H9 (cell line): ENCODE measurements around the gene FAM32A. TPM values are rescaled to one million over a fixed set of nuclear protein-coding genes. Genes with fewer than 3 reads are reported as not detected.

ENCODE experiments used
- DNase-seq: peaks from one replicate; pipeline ENCODE4 v3.0.0-alpha.2; 2017
- H2AFZ ChIP-seq: one replicate; pipeline ENCODE4 v1.6.1; 2013; ENCODE audit warnings: mild to moderate bottlenecking, low read length, control low read depth, moderate library complexity
- H2AK5ac ChIP-seq: 2 replicates; pipeline ENCODE4 v1.6.1; 2013; ENCODE audit warnings: low read length, control low read depth, mixed read lengths; ENCODE audit not compliant: insufficient read length
- H2BK120ac ChIP-seq: one replicate; pipeline ENCODE4 v1.6.1; 2013; ENCODE audit warnings: low read depth, mild to moderate bottlenecking, low read length, control low read depth, inconsistent platforms; ENCODE audit not compliant: poor library complexity, severe bottlenecking
- H2BK12ac ChIP-seq: 2 replicates; pipeline ENCODE4 v1.6.1; 2013; ENCODE audit warnings: low read length, control low read depth, mixed read lengths, low read depth; ENCODE audit not compliant: insufficient read length
- H2BK15ac ChIP-seq: 2 replicates; pipeline ENCODE4 v1.6.1; 2013; ENCODE audit warnings: low read depth, low read length, control low read depth
- H2BK20ac ChIP-seq: one replicate; pipeline ENCODE4 v1.6.1; 2013; ENCODE audit warnings: low read depth, mild to moderate bottlenecking, low read length, control low read depth, inconsistent platforms; ENCODE audit not compliant: poor library complexity, severe bottlenecking
- H2BK5ac ChIP-seq: 2 replicates; pipeline ENCODE4 v1.6.1; 2013; ENCODE audit warnings: low read length, control low read depth, mixed read lengths; ENCODE audit not compliant: insufficient read length
- H3K14ac ChIP-seq: 2 replicates; pipeline ENCODE4 v1.6.1; 2013; ENCODE audit warnings: low read length, control low read depth; ENCODE audit not compliant: insufficient read depth
- H3K18ac ChIP-seq: 2 replicates; pipeline ENCODE4 v1.6.1; 2013; ENCODE audit warnings: low read depth, mild to moderate bottlenecking, mixed read lengths, low read length, control low read depth; ENCODE audit not compliant: insufficient read length
- H3K23ac ChIP-seq: 2 replicates; pipeline ENCODE4 v1.6.1; 2013; ENCODE audit warnings: low read length, control low read depth, mixed read lengths, low read depth; ENCODE audit not compliant: insufficient read length
- H3K23me2 ChIP-seq: 2 replicates; pipeline ENCODE4 v1.6.1; 2013; ENCODE audit warnings: low read depth, mild to moderate bottlenecking, mixed read lengths, low read length, control low read depth; ENCODE audit not compliant: insufficient read length, poor library complexity, severe bottlenecking
- H3K27ac ChIP-seq: 2 replicates; pipeline ENCODE4 v1.5.1; 2013; ENCODE audit warnings: low read length, control low read depth, mixed read lengths, low read depth; ENCODE audit not compliant: insufficient read length
- H3K27me3 ChIP-seq: 2 replicates; pipeline ENCODE4 v1.6.1; 2013; ENCODE audit warnings: low read length, control low read depth, inconsistent platforms; ENCODE audit not compliant: insufficient read depth
- H3K4ac ChIP-seq: 2 replicates; pipeline ENCODE4 v1.6.1; 2013; ENCODE audit warnings: low read depth, mild to moderate bottlenecking, control low read depth, inconsistent platforms, low read length, moderate library complexity
- H3K4me1 ChIP-seq: 2 replicates; pipeline ENCODE4 v1.6.1; 2013; ENCODE audit warnings: low read length, control low read depth, inconsistent platforms; ENCODE audit not compliant: insufficient read depth
- H3K4me2 ChIP-seq: 2 replicates; pipeline ENCODE4 v1.6.1; 2013; ENCODE audit warnings: low read length, control low read depth, mixed read lengths; ENCODE audit not compliant: insufficient read length, insufficient read depth
- H3K56ac ChIP-seq: 2 replicates; pipeline ENCODE4 v1.6.1; 2013; ENCODE audit warnings: low read depth, mild to moderate bottlenecking, mixed read lengths, low read length, control low read depth; ENCODE audit not compliant: insufficient read length
- H3K79me1 ChIP-seq: 2 replicates; pipeline ENCODE4 v1.6.1; 2013; ENCODE audit warnings: low read depth, mild to moderate bottlenecking, moderate library complexity, low read length, control low read depth, inconsistent platforms; ENCODE audit not compliant: insufficient read depth, poor library complexity, severe bottlenecking
- H3K79me2 ChIP-seq: 2 replicates; pipeline ENCODE4 v1.6.1; 2013; ENCODE audit warnings: low read length, control low read depth, inconsistent platforms; ENCODE audit not compliant: insufficient read depth
- H3K9ac ChIP-seq: 2 replicates; pipeline ENCODE4 v1.6.1; 2013; ENCODE audit warnings: low read length, control low read depth, mixed read lengths; ENCODE audit not compliant: insufficient read length; ENCODE audit errors: extremely low read depth
- H3K9me3 ChIP-seq: one replicate; pipeline ENCODE4 v1.6.1; 2013; ENCODE audit warnings: low read depth, low read length, inconsistent platforms; ENCODE audit not compliant: control insufficient read depth
- H3T11ph ChIP-seq: one replicate; pipeline ENCODE4 v1.6.1; 2013; ENCODE audit warnings: mild to moderate bottlenecking, low read length, control low read depth, inconsistent platforms
- H4K20me1 ChIP-seq: one replicate; pipeline ENCODE4 v1.6.1; 2013; ENCODE audit not compliant: control insufficient read depth, insufficient read length, insufficient read depth
- H4K5ac ChIP-seq: 2 replicates; pipeline ENCODE4 v1.6.1; 2013; ENCODE audit warnings: low read depth, mild to moderate bottlenecking, mixed read lengths, low read length, control low read depth; ENCODE audit not compliant: insufficient read length
- H4K8ac ChIP-seq: replicated peaks from 2 replicates; pipeline ENCODE4 v1.6.1; 2013; ENCODE audit warnings: low read length, control low read depth, mixed read lengths, low read depth; ENCODE audit not compliant: insufficient read length
- H4K91ac ChIP-seq: 2 replicates; pipeline ENCODE4 v1.6.1; 2013; ENCODE audit warnings: low read depth, mild to moderate bottlenecking, moderate library complexity, mixed read lengths, low read length, control low read depth; ENCODE audit not compliant: insufficient read length
- H3K27ac Mint-ChIP-seq, 3 experiments: 2 replicates in 2 of 3; 3 replicates in 1 of 3; pipeline ENCODE4 v1.8.0; 2020 to 2021; ENCODE audit warnings: mixed read lengths in 3 of 3, mild to moderate bottlenecking in 1 of 3, moderate library complexity in 1 of 3
- H3K27me3 Mint-ChIP-seq: 2 replicates; pipeline ENCODE4 v1.8.0; 2021; ENCODE audit warnings: low read depth, mild to moderate bottlenecking, moderate library complexity, mixed read lengths
- H3K36me3 Mint-ChIP-seq, 3 experiments: 2 replicates in 2 of 3; 3 replicates in 1 of 3; pipeline ENCODE4 v1.8.0; 2020 to 2021; ENCODE audit warnings: low read depth in 3 of 3, mixed read lengths in 3 of 3; ENCODE audit not compliant: insufficient read depth in 1 of 3
- H3K4me1 Mint-ChIP-seq, 2 experiments: 2 replicates each; pipeline ENCODE4 v1.8.0; 2020; ENCODE audit warnings: mixed read lengths in 2 of 2
- H3K4me3 Mint-ChIP-seq, 2 experiments: 2 replicates in 1 of 2; 3 replicates in 1 of 2; pipeline ENCODE4 v1.8.0; 2020 to 2021; ENCODE audit warnings: mild to moderate bottlenecking in 2 of 2, mixed read lengths in 2 of 2, moderate library complexity in 1 of 2
- H3K9me3 Mint-ChIP-seq, 2 experiments: 2 replicates in 1 of 2; 3 replicates in 1 of 2; pipeline ENCODE4 v1.8.0; 2020; ENCODE audit warnings: mild to moderate bottlenecking in 2 of 2, mixed read lengths in 2 of 2, moderate library complexity in 1 of 2
- CTCF ChIP-seq: fragments of 200-600 bp; sonication (generic); conservative IDR thresholded peaks from 3 replicates; pipeline ENCODE4 v1.8.0; 2021; ENCODE audit warnings: antibody characterized with exemption, mild to moderate bottlenecking
- WGBS: extraction: QIAGEN DNeasy Blood & Tissue Kit; methylation state at CpG from one replicate; pipeline ENCODE4 v1.1.7; 2013; ENCODE audit warnings: missing lambda C conversion rate, low lambda C conversion rate, mixed read lengths; ENCODE audit not compliant: insufficient read length; ENCODE audit errors: extremely low coverage; 5-methylcytosine and 5-hydroxymethylcytosine counted together
- total RNA-seq: library from RNA; stranded (reverse); gene quantifications from 2 replicates; pipeline ENCODE4 v1.2.1, GENCODE V29; 2021

FAM32A gene
- total RNA-seq, 1 experiment from 2014 or later, result 91.9 TPM

GRCh38 chr19:16190736-16191135 is 5.5 kb downstream of the FAM32A start:
- Histone ChIP-seq H3K27me3 (no peaks in the 10 kb centered on the region), H3K4me1 (no peaks in the 10 kb centered on the region), H3K9ac (no peak overlapping the region), H2BK20ac (no peak overlapping the region), H2BK5ac (no peak overlapping the region), H2BK120ac (no peak overlapping the region), H2AFZ (no peak overlapping the region), H4K8ac (no peak overlapping the region), H4K5ac (no peak overlapping the region), H3K4ac (no peak overlapping the region), H3K23ac (no peak overlapping the region), H2BK15ac (no peak overlapping the region), H2BK12ac (no peak overlapping the region), H3K9me3 (no peaks in the 10 kb centered on the region), H3K18ac (no peak overlapping the region), H4K20me1 (no peaks in the 10 kb centered on the region), H2AK5ac (no peak overlapping the region), H3K27ac (no peak overlapping the region), H3K79me2 (peaks cover 4% of the 10 kb centered on the region; the same call in 1 of the 2 replicates), H3T11ph (no peak overlapping the region), H3K14ac (no peak overlapping the region), H3K79me1 (no peaks in the 10 kb centered on the region), H3K56ac (no peak overlapping the region), H3K4me2 (no peak overlapping the region), H3K23me2 (no peaks in the 10 kb centered on the region), H4K91ac (no peak overlapping the region)
- peaks cover 10 to 11% of the 10 kb centered on the region in 2 experiments for H3K4me1 Mint-ChIP-seq
- H3K4me3 Mint-ChIP-seq, result no peak overlapping the region
- no peaks in the 10 kb centered on the region for H3K27me3 Mint-ChIP-seq
- peak overlapping the region in 1 of 3 experiments; percentile 48; a peak in 1 of 7 replicates for H3K27ac Mint-ChIP-seq
- H3K36me3 Mint-ChIP-seq, result peaks cover 26 to 55% (median 46%) of the 10 kb centered on the region in 3 experiments; a peak in 6 of 7 replicates
- DNase-seq, result no peak
- TF ChIP-seq CTCF, result no peak
- no CpG with 5 or more reads among the region's 10 CpGs for WGBS
- no peaks in the 10 kb centered on the region for H3K9me3 Mint-ChIP-seq
